Naive thymus-derived CD8-positive, alpha-beta T cell (primary cell): Measurements from ENCODE around the gene CCDC54. TPM values are rescaled to one million over a fixed set of nuclear protein-coding genes. Genes with fewer than 3 reads are reported as not detected.
"Not testable (repeated sequence)": the region's sequence is repeated elsewhere in the genome, so short reads cannot be mapped to it uniquely, and the experiment has no call there.

ENCODE experiments used
- ATAC-seq, 2 donors: fragments of 150-1000 bp; cut with Tn5 transposase in 1 of 2; sonication (Bioruptor Pico), chemical (Tn5 transposase) in 1 of 2; 1 replicate in 1 of 2; 2 replicates in 1 of 2; pipeline ENCODE4 v1.10.0; 2021; ENCODE audit warnings: mild to moderate bottlenecking in 2 of 2, moderate library complexity in 2 of 2
- POLR2A ChIA-PET: fragments of 350-600 bp; sonication (Branson Sonifier 250); formaldehyde crosslinking; loops from one replicate; lab custom pipeline; 2021; ENCODE audit warnings: antibody characterized with exemption; lab: Charles Lee
- DNase-seq, 10 donors: peaks; one replicate each; pipeline versions ENCODE4 v3.0.0 to v3.0.0-alpha.2; 2020 to 2022
- H3K27ac Mint-ChIP-seq, 10 donors: one replicate each; pipeline ENCODE4 v1.8.0; 2020 to 2022; ENCODE audit warnings: mild to moderate bottlenecking in 10 of 10, mixed read lengths in 10 of 10, moderate library complexity in 4 of 10, inconsistent platforms in 1 of 10
- H3K27me3 Mint-ChIP-seq, 5 donors: one replicate each; pipeline ENCODE4 v1.8.0; 2021 to 2022; ENCODE audit warnings: mixed read lengths in 5 of 5
- H3K36me3 Mint-ChIP-seq, 3 donors: one replicate each; pipeline ENCODE4 v1.8.0; 2020 to 2022; ENCODE audit warnings: mixed read lengths in 3 of 3, mild to moderate bottlenecking in 2 of 3, inconsistent platforms in 1 of 3
- H3K4me1 Mint-ChIP-seq, 4 donors: one replicate each; pipeline ENCODE4 v1.8.0; 2021 to 2022; ENCODE audit warnings: mixed read lengths in 4 of 4
- H3K4me3 Mint-ChIP-seq, 10 donors: one replicate each; pipeline ENCODE4 v1.8.0; 2020 to 2022; ENCODE audit warnings: mild to moderate bottlenecking in 10 of 10, mixed read lengths in 10 of 10, moderate library complexity in 6 of 10, inconsistent platforms in 1 of 10
- H3K9me3 Mint-ChIP-seq, 9 donors: one replicate each; pipeline ENCODE4 v1.8.0; 2020 to 2022; ENCODE audit warnings: mixed read lengths in 9 of 9, mild to moderate bottlenecking in 3 of 9, inconsistent platforms in 1 of 9, moderate library complexity in 1 of 9
- polyA plus RNA-seq, 3 donors: library from polyadenylated mRNA; unstranded; fragments of 300-500 nt; fragmentation: Illumina TruSeq; gene quantifications; one replicate each; pipeline ENCODE4 v1.2.3, GENCODE V29; 2021
- total RNA-seq, 8 experiments: library from RNA in 2 of 8; stranded (reverse) in 2 of 8; gene quantifications; one replicate each; pipeline ENCODE4 v1.2.3 and lab custom pipeline; 2021 to 2026

Gene CCDC54
- total RNA-seq (not detected), polyA plus RNA-seq (not detected), total RNA-seq (lab: John Stamatoyannopoulos, UW) (0 to 0.08 (median 0) reads per million in 6 experiments)

DNA sequence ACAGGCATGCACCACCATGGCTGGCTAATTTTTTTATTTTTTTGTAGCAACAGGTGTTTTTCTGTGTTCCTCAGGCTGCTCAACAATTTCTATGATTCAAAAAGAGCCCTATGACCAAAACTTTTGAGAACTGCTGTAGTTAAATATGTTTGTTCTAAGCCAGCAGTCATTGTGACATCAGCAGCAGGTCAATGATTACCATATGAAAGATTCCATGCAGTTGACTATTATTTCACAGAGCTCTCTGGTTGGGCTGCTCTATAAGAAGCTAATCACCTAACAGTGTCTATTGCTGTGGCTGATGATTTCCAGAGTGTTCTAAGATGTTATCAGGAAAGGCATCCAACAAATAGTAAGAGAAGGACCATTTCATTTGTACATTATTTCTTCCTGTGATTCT lies at the start of gene CCDC54:
CCDC54 (plus strand) TSS at position 289 of the 400 bp plus-strand sequence. CDS start 149 bp downstream, outside the sequence.
- POLR2A ChIA-PET, result no interaction called here
- Mint-ChIP-seq H3K36me3 (no peaks in the 10 kb centered on the region), H3K4me3 (no peak within 1 kb of the TSS), H3K4me1 (no peaks in the 10 kb centered on the region), H3K27me3 (peaks cover 0 to 18% (median 9%) of the 10 kb centered on the region in 5 donors), H3K27ac (no peak within 1 kb of the TSS), H3K9me3 (no peaks in the 10 kb centered on the region)
- no peak for DNase-seq
- ATAC-seq, result no peak

DNA sequence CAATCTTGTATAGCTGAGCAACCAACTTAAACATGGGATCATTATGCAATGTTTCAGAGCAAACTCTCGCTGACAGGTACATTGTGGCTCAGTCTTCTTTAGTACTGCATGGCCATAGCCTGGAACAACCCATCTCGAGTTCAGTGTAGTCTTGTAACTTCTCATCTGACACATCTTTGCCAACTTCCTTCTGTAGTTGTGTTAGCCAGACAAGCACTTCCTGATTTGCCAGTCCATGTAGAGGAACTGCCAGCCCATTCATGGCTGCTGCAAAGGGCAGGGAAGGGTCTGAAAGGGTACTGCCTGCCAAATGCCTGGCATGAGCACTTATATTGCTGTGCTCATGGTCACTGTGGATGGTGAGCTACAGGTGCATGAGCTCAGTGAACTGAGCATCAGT lies 49.2 kb upstream of the CCDC54 start:
- no peaks in the 10 kb centered on the region for H3K36me3 Mint-ChIP-seq
- ATAC-seq, result no peak
- no peak for DNase-seq
- H3K27me3 Mint-ChIP-seq, result peaks cover 0 to 9% (median 3%) of the 10 kb centered on the region in 5 donors
- no peaks in the 10 kb centered on the region for H3K4me1 Mint-ChIP-seq
- no peak overlapping the region for H3K27ac Mint-ChIP-seq
- H3K9me3 Mint-ChIP-seq, result no peaks in the 10 kb centered on the region
- H3K4me3 Mint-ChIP-seq, result no peak overlapping the region
- POLR2A ChIA-PET, result no interaction called here

DNA sequence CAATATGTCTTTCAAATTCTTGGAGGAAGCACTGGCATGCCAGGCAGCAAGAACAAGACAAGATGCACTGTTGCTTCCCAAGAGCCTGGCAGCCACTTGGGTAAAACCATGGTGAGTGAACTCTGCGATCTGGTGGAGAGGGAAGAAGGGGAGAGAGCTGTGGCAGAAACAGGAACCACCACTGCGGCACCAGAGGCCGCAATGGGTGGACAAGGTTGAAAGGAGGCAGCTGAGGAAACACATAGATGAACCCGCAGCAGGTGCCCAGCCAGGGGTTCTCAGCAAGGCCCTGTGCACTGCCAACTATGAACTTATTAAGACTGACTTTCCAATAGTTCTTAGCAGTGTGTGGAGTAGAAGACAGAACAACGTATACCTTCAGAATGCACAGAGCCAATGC lies 48.2 kb upstream of the CCDC54 start:
- ATAC-seq (no peak), DNase-seq (no peak)
- Mint-ChIP-seq H3K27ac (no peak overlapping the region), H3K36me3 (no peaks in the 10 kb centered on the region), H3K9me3 (no peaks in the 10 kb centered on the region), H3K4me1 (no peaks in the 10 kb centered on the region), H3K4me3 (no peak overlapping the region), H3K27me3 (peaks cover 0 to 9% (median 5%) of the 10 kb centered on the region in 5 donors)
- POLR2A ChIA-PET, result no interaction called here

DNA sequence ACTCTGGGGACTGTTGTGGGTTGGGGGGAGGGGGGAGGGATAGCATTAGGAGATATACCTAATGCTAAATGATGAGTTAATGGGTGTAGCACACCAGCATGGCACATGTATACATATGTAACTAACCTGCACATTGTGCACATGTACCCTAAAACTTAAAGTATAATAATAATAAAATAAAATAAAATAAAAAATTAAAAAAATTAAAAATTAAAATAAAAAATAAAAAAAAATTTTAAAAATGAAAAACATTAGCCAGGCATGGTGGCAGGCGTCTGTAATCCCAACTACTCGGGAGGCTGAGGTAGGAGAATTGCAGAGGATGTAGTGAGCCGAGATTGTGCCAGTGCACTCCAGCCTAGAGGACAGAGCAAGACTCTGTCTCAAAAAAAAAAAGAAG lies 37.5 kb upstream of the CCDC54 start:
- H3K27me3 Mint-ChIP-seq, H3K27ac Mint-ChIP-seq, POLR2A ChIA-PET, H3K9me3 Mint-ChIP-seq, H3K4me1 Mint-ChIP-seq, H3K4me3 Mint-ChIP-seq, DNase-seq, H3K36me3 Mint-ChIP-seq, ATAC-seq: not testable (repeated sequence)

DNA sequence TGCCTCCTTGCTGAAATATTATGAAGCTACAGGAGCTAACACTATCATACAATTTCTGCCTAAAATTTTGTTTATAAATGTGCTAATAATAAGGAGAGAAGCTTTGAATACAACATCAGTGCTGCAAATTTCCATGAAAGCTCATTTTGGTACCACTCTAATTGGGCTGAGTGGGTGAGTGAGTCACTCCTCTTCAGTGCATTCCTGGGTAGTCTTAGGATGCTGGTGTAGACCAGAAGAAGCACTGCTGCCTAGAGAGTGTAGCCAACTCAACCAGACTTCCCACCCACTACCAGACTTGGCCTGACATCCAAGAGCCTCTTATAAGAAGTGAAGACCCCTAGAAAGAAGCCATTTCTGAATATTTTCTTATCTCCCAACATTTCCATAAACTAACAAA lies 32.5 kb upstream of the CCDC54 start:
- no peak for DNase-seq
- POLR2A ChIA-PET, result no interaction called here
- H3K27ac Mint-ChIP-seq, result no peak overlapping the region
- peaks cover 0 to 4% (median 0%) of the 10 kb centered on the region in 4 donors for H3K4me1 Mint-ChIP-seq
- no peaks in the 10 kb centered on the region for H3K36me3 Mint-ChIP-seq
- ATAC-seq, result no peak
- peaks cover 0 to 3% (median 0%) of the 10 kb centered on the region in 5 donors for H3K27me3 Mint-ChIP-seq
- H3K4me3 Mint-ChIP-seq, result no peak overlapping the region
- peaks cover 0 to 3% (median 0%) of the 10 kb centered on the region in 9 donors for H3K9me3 Mint-ChIP-seq

DNA sequence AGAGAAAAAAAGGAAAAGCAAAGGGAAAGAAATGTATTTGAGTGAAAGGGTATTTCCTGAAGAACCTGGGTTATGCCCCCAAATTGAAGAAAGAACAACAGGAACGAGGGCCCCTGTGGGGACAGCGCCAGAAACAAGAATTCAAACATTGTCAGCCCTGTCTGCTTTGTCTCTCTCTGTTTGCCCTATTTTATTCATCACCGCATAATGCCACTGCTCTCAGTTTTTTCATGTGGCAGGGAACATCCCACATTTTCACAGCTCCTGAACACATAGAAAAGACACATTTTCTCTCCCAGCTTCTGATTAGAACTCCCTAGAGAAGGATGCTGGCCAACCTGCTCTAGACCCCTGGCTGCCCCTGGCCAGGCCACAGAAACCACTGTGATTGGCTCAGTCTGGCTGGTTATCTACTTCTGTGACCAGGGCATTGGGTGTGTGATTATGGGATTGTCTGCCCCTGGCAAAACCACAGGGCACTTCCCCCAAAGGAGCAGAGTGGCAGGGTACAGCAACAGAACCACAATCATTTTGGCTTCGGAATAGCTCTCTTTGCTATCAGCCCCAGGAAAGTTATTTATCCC lies 31.3 kb upstream of the CCDC54 start:
- Mint-ChIP-seq H3K4me1 (peaks cover 0 to 4% (median 0%) of the 10 kb centered on the region in 4 donors), H3K4me3 (no peak overlapping the region), H3K9me3 (peaks cover 0 to 2% (median 0%) of the 10 kb centered on the region in 9 donors), H3K27me3 (no peaks in the 10 kb centered on the region), H3K36me3 (no peaks in the 10 kb centered on the region), H3K27ac (no peak overlapping the region)
- POLR2A ChIA-PET, result no interaction called here
- no peak for DNase-seq
- no peak for ATAC-seq

DNA sequence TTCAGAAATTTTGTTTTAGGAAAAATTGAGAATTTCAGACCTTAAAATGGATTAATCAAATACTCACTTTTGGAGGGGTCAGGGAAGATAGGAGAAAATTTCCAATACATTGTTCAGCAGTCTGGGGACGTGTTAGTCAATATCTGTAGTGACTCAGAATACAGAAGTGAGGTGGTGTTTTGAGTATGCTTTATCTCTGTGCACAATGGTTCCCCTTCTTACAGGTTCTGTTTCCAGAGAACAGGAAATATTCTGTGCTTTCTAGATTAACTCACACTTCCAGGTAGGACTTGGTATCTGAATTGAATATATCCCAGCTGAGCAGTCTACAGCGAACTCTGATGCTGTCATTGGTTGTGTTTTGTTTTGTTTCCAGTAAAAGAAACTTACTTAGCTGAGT lies 30.7 kb upstream of the CCDC54 start:
- POLR2A ChIA-PET, result no interaction called here
- no peaks in the 10 kb centered on the region for H3K27me3 Mint-ChIP-seq
- H3K4me3 Mint-ChIP-seq, result no peak overlapping the region

DNA sequence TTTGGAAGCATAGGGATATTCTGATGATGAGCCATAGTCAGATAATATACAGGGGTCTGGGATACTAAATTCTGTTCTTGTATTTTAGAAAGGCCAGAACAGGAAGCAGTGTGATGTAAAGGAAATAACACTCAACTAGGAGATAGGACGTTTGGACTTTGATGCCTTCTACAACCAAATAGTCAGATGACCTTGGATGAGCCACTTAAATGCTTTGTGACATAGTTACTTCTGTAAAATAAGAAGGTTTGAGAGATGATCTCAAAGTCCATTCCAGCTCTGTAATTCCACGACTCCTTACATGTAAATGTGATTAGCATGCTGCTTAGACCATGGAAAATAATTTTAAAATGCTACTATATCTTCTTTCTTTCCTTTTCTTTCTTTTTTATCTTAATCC lies 29.5 kb upstream of the CCDC54 start:
- Mint-ChIP-seq H3K36me3 (no peaks in the 10 kb centered on the region), H3K4me3 (no peak overlapping the region), H3K9me3 (peaks cover 0 to 2% (median 0%) of the 10 kb centered on the region in 9 donors), H3K27me3 (no peaks in the 10 kb centered on the region), H3K4me1 (peaks cover 0 to 4% (median 0%) of the 10 kb centered on the region in 4 donors), H3K27ac (no peak overlapping the region)
- ATAC-seq, result no peak
- POLR2A ChIA-PET, result no interaction called here
- no peak for DNase-seq

More for the DNA sequence above, 30.7 kb upstream of the CCDC54 start:
- no peak for ATAC-seq
- Mint-ChIP-seq H3K27ac (no peak overlapping the region), H3K36me3 (no peaks in the 10 kb centered on the region), H3K4me1 (peaks cover 0 to 4% (median 0%) of the 10 kb centered on the region in 4 donors), H3K9me3 (peaks cover 0 to 2% (median 0%) of the 10 kb centered on the region in 9 donors)
- DNase-seq, result no peak

DNA sequence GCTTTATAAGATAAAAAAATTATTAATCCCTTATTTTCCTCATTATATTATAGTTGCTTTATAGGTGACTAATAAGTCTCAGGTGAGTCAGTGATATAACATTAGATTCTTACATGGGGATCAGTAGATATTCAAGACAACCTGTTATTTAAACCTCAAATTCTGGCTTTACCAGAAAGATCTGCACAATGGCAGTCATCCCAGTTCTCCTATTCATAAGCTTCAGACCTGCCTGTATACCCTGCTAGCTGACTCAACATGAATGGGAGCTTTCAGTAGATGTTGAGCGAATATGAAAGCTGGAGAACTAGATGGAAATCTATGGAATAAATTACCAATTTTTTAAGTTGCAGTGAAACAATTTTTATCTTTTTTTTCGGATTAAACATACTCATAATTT lies 20.5 kb upstream of the CCDC54 start:
- DNase-seq, result no peak
- Mint-ChIP-seq H3K9me3 (peaks cover 0 to 6% (median 0%) of the 10 kb centered on the region in 9 donors), H3K4me3 (no peak overlapping the region), H3K27ac (no peak overlapping the region), H3K27me3 (peaks cover 0 to 6% (median 4%) of the 10 kb centered on the region in 5 donors), H3K36me3 (peaks cover 0 to 4% (median 4%) of the 10 kb centered on the region in 3 donors), H3K4me1 (no peaks in the 10 kb centered on the region)
- POLR2A ChIA-PET, result no interaction called here
- no peak for ATAC-seq

DNA sequence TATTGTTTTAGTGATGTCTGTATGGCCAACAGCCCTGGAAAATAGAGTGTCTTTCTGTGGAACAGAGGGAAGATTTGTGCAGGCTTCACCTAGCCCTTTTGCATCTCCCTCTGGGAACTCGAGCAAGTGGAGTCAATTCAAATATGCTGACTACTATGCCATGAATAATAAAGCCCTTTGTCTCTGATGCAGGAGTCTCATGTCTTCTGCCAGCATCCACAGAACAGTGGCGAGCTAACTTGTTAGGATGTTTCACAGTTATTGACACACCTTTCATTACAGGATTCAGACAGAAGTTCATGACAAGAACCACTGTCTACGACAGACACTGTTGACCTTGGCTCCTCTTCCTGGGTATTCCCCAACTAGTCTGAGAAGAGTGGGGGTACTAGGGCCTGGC lies 15.6 kb upstream of the CCDC54 start:
- peaks cover 0 to 6% (median 0%) of the 10 kb centered on the region in 9 donors for H3K9me3 Mint-ChIP-seq
- no peak overlapping the region for H3K4me3 Mint-ChIP-seq
- H3K4me1 Mint-ChIP-seq, result no peaks in the 10 kb centered on the region
- peaks cover 0 to 15% (median 9%) of the 10 kb centered on the region in 5 donors for H3K27me3 Mint-ChIP-seq
- DNase-seq (no peak), ATAC-seq (no peak)
- H3K27ac Mint-ChIP-seq, result no peak overlapping the region
- POLR2A ChIA-PET, result no interaction called here
- peaks cover 0 to 4% (median 4%) of the 10 kb centered on the region in 3 donors for H3K36me3 Mint-ChIP-seq

DNA sequence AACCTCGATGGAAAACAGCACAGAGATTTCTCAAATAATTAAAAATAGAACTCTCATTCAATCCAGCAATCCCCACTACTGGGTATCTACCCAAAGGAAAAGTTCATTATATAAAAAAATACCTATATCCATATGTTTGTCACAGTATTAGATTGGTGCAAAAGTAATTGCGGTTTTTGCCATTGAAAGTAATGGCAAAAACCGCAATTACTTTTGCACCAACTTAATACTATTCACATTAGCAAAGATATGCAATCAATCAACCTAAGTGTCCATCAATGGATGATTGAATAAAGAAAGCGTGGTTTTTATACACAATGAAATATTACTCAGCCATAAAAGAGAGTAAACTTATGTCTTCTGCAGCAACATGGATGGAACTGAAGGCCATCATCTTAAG lies 12.2 kb upstream of the CCDC54 start:
- H3K4me3 Mint-ChIP-seq, result no peak overlapping the region
- ATAC-seq (no peak), DNase-seq (no peak)
- peaks cover 0 to 18% (median 10%) of the 10 kb centered on the region in 5 donors for H3K27me3 Mint-ChIP-seq
- H3K27ac Mint-ChIP-seq, result no peak overlapping the region
- POLR2A ChIA-PET, result interaction anchor here (0.8 kb wide), 1 partner anchor 37 kb away, joined by 3 read pairs; no protein-coding TSS in a partner anchor
- H3K36me3 Mint-ChIP-seq, result peaks cover 0 to 4% (median under 1%) of the 10 kb centered on the region in 3 donors
- no peaks in the 10 kb centered on the region for H3K4me1 Mint-ChIP-seq
- peaks cover 0 to 6% (median 0%) of the 10 kb centered on the region in 9 donors for H3K9me3 Mint-ChIP-seq

DNA sequence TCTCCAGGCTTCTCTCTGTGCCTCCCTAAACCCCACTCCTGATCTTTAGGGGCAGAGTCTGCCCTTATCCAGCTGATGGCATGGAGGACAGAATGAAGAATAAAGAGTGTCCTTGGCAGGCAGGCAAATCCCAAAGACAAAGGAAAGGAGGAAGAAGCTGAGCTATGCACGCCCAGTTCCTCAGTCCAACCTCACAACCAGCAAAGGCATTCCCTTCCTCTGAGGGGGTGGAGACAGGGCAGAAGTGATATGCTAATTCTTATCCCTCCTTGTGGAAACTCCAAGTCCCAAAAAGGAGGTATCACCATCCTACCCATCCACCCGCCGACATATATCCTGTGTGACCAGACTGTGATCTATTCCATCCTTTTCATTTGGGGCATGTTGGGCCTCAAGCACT lies 10.5 kb upstream of the CCDC54 start:
- Mint-ChIP-seq H3K27ac (no peak overlapping the region), H3K4me3 (no peak overlapping the region), H3K9me3 (peaks cover 0 to 2% (median 0%) of the 10 kb centered on the region in 9 donors), H3K4me1 (no peaks in the 10 kb centered on the region), H3K27me3 (peaks cover 4 to 18% (median 7%) of the 10 kb centered on the region in 5 donors), H3K36me3 (no peaks in the 10 kb centered on the region)
- no peak for DNase-seq
- ATAC-seq, result no peak
- POLR2A ChIA-PET, result no interaction called here

DNA sequence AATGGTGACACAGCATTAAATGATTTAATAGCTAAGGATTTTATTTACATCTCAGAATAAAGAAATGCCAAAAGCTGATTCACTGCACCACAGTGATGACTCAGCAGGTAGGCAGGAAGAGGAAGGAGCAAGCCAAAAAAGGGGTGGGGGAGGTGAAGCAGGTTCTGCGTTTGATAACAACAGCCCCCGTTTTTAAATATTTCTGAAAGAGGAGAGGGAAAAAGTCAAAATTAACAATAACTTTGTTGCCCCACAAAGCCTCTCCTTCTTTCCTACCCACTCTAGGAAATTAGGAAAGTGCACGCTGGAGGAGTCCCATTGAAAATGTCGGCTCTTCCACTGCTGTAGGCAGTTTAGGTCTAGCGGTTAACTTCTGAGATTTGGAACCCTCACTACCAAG lies 9.9 kb upstream of the CCDC54 start:
- H3K9me3 Mint-ChIP-seq, result no peaks in the 10 kb centered on the region
- peaks cover 6 to 14% (median 7%) of the 10 kb centered on the region in 5 donors for H3K27me3 Mint-ChIP-seq
- H3K36me3 Mint-ChIP-seq, result no peaks in the 10 kb centered on the region
- no peak for DNase-seq
- ATAC-seq, result no peak
- H3K27ac Mint-ChIP-seq, result no peak overlapping the region
- no peak overlapping the region for H3K4me3 Mint-ChIP-seq
- no peaks in the 10 kb centered on the region for H3K4me1 Mint-ChIP-seq
- POLR2A ChIA-PET, result no interaction called here
